H1 (cell line): Measurements from ENCODE around the gene ZNF823. TPM values are rescaled to one million over a fixed set of nuclear protein-coding genes. Genes with fewer than 3 reads are reported as not detected.

Source experiments
- ASH2L ChIP-seq: fragments of 200-600, 300-600 bp; sonication (generic); IDR thresholded peaks from one replicate; pipeline ENCODE4 v1.7.1; 2017; ENCODE audit warnings: low read length
- FOSL1 ChIP-seq: IDR thresholded peaks from 2 replicates; pipeline ENCODE4 v1.6.1; 2011; ENCODE audit warnings: mild to moderate bottlenecking, low read depth, low read length, moderate library complexity; ENCODE audit not compliant: insufficient read depth
- JUN ChIP-seq: IDR thresholded peaks from 2 replicates; pipeline ENCODE4 v1.6.1; 2011; ENCODE audit warnings: low read depth, mild to moderate bottlenecking, improper control_type of control experiment, low read length
- POLR2A ChIP-seq, 2 experiments: IDR thresholded peaks; 1 replicate in 1 of 2; 2 replicates in 1 of 2; pipeline ENCODE4 v1.6.1; 2011; ENCODE audit warnings: low read depth in 2 of 2, low read length in 2 of 2, mild to moderate bottlenecking in 2 of 2; ENCODE audit errors: control extremely low read depth in 1 of 2
- RBBP5 ChIP-seq: IDR thresholded peaks from 2 replicates; pipeline ENCODE4 v1.7.1; 2012; ENCODE audit warnings: low read depth, mild to moderate bottlenecking, inconsistent platforms, low read length, moderate library complexity, borderline replicate concordance
- SAP30 ChIP-seq: fragments of 300-600 bp; sonication (generic); IDR thresholded peaks from 2 replicates; pipeline ENCODE4 v1.7.1; 2012; ENCODE audit warnings: low read length, moderate library complexity, mild to moderate bottlenecking, inconsistent platforms; ENCODE audit not compliant: insufficient read depth, insufficient replicate concordance
- TBP ChIP-seq: IDR thresholded peaks from 2 replicates; pipeline ENCODE4 v1.6.1; 2011; ENCODE audit warnings: low read depth, low read length, improper control_type of control experiment
- polyA plus RNA-seq, 7 experiments: library from polyadenylated mRNA; depleted of rRNA in 3 of 7; stranded (reverse) in 5 of 7; unstranded in 2 of 7; fragments of >200 nt in 5 of 7; fragments of 200-250 nt in 2 of 7; gene quantifications; 1 replicate in 5 of 7; 2 replicates in 1 of 7; 4 replicates in 1 of 7; pipeline versions ENCODE4 v1.2.1 to v1.2.3, GENCODE V29; 2011 to 2013; ENCODE audit warnings: missing spikeins in 2 of 7, mixed read lengths in 2 of 7
- total RNA-seq: library from RNA; stranded (reverse); fragmentation: NEBNext Ultra II Directional; extraction: Animal tissue kit (Norgen Biotek cat#: 25700); gene quantifications from 2 replicates; pipeline ENCODE4 v1.2.1, GENCODE V29; 2021

ZNF823 gene
- total and polyA plus RNA-seq, 2 of the 8 experiments (the other 6 are each of a cell fraction or from before 2014, with no cell fraction given): 0.73 to 2.4 TPM

DNA sequence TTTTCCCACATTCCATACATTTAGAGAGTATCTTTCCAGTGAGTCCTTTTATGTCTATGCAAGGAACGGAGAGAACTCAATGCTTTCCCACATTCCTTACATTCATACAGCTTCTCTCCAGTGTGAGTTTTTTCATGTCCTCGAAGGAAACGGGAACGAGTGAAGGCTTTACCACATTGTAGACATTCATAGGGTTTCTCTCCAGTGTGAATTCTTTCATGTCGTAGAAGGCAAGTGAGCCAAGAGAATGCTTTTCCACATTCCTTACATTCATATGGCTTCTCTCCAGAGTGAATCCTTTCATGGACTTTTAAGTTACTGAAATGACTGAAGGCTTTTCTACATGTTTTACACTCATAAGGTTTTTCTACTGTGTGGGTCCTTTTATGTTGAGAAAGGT lies 17.1 kb downstream of the ZNF823 start (continued):
- no peak for TF ChIP-seq SAP30
- TF ChIP-seq RBBP5: no peak
- no peak for TF ChIP-seq JUN
- no peak for TF ChIP-seq POLR2A (IDR thresholded peaks at IDR 0.05; ENCODE audit: control extremely low read depth in 1 of 2, low read depth in 2 of 2, low read length in 2 of 2)
- TF ChIP-seq FOSL1: no peak
- TF ChIP-seq TBP: no peak
- no peak for TF ChIP-seq ASH2L
